Measurements from ENCODE around the gene PRR23E. TPM values are rescaled to one million over a fixed set of nuclear protein-coding genes. Genes with fewer than 3 reads are reported as not detected.

PRR23E gene
- total RNA-seq, 1 donor from 2014 or later: not detected

DNA sequence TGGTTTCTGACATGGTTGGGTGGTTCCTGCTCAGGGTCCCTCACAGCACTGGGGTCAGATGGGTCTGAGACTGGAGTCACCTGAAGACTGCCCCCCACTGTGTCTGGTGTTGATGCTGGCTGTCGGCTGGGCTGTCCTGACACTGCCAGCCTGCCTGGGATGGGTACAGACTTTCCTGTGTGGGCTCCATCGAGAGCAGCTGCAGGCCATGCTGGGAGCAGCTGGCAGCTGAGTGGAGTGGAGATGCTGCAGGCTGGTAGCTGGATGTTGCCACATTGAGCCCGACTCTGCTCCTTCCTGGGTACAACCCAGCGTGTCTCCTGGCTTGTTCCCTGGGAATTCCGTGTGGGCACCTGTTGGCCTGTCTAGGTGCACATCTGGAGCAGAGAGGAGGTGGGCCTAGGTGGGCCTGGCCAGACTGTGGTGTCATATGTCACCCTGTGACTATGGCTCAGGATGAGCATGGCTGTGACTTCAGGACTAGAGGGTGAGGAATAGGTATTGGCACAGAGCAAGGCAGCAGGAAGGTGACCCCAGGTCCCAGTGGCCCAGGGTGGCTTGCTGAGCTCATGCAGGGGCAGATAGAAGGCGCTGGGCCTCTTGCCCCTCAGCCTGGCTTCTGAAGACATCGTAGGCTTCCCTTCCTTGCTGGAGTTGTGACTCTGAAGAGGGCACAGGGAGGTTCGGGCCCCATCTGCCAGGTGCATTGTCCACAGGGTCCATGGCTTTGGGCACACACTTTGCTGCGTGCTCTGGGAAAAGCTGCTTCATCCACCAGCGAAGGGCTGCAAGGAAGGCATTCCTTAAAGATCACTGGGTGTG lies 40.0 kb upstream of the PRR23E start:
- Mint-ChIP-seq H3K36me3 (ENCODE audit: unreplicated experiment) (no peaks in the 10 kb centered on the region), H3K9me3 (ENCODE audit: unreplicated experiment) (no peaks in the 10 kb centered on the region), H3K27ac (ENCODE audit: unreplicated experiment) (no peak overlapping the region), H3K27me3 (ENCODE audit: unreplicated experiment) (peaks cover 5% of the 10 kb centered on the region), H3K4me3 (ENCODE audit: unreplicated experiment) (no peak overlapping the region), H3K4me1 (ENCODE audit: unreplicated experiment) (no peaks in the 10 kb centered on the region)
- DNase-seq (ENCODE audit: extremely low spot score, unreplicated experiment): no peak
- TF ChIP-seq, protein P1, sequence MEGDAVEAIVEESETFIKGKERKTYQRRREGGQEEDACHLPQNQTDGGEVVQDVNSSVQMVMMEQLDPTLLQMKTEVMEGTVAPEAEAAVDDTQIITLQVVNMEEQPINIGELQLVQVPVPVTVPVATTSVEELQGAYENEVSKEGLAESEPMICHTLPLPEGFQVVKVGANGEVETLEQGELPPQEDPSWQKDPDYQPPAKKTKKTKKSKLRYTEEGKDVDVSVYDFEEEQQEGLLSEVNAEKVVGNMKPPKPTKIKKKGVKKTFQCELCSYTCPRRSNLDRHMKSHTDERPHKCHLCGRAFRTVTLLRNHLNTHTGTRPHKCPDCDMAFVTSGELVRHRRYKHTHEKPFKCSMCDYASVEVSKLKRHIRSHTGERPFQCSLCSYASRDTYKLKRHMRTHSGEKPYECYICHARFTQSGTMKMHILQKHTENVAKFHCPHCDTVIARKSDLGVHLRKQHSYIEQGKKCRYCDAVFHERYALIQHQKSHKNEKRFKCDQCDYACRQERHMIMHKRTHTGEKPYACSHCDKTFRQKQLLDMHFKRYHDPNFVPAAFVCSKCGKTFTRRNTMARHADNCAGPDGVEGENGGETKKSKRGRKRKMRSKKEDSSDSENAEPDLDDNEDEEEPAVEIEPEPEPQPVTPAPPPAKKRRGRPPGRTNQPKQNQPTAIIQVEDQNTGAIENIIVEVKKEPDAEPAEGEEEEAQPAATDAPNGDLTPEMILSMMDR (IDR thresholded peaks at IDR 0.05): no peak

DNA sequence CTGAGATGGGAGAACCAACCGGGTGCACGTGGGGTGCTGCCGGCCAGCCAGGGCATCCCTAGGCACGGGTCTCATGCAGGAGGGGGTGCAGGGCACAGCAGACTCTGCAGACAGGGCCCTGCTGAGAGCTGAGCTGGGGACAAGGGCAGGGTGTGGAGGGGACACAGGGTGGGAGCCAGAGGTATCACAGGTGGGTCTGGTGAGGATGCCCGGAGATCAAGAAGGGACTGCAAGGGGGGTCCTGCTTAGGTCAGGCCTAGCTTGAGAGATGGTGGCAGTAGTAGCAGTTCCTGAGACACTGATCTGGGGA lies 39.5 kb upstream of the PRR23E start:
- Mint-ChIP-seq H3K4me3 (ENCODE audit: unreplicated experiment) (no peak overlapping the region), H3K9me3 (ENCODE audit: unreplicated experiment) (no peaks in the 10 kb centered on the region), H3K27me3 (ENCODE audit: unreplicated experiment) (peaks cover 5% of the 10 kb centered on the region), H3K4me1 (ENCODE audit: unreplicated experiment) (no peaks in the 10 kb centered on the region), H3K27ac (ENCODE audit: unreplicated experiment) (no peak overlapping the region), H3K36me3 (ENCODE audit: unreplicated experiment) (no peaks in the 10 kb centered on the region)
- TF ChIP-seq, protein P1 (IDR thresholded peaks at IDR 0.05): no peak
- no peak for DNase-seq (ENCODE audit: extremely low spot score, unreplicated experiment)

DNA sequence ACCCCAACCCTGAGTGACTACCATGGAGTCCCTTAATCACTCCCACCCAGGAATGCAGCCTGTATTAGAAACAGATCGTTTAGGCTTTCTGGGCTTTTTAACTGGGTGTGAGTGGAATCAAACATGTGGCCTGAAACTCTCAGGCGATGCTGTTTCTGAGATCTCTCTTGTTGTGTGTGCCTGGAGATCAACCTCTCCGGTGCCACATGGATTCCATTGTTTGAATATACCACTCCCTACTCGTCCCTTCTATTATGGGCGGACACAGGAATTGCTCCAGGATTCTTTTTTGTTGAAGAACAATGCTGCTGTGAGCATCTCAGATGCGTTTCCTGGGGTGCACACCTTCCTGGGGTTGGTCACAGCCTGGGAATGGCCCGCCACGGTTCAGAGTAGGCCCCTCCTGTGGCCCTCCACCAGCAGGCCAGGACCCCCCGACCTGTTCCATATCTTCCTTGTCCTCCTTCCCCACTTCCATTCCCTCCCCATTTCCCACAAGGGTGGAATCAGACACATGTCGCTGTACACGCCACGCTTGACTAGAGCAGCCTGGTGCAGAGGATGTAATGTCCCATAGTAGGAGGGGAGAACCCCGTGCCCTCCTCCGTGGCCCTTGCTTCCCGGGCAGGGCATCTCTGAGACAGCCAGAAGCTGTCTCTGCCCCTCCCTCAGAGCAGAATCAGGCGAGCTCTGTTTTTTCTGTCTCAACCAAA lies 36.4 kb upstream of the PRR23E start:
- Mint-ChIP-seq H3K27ac (ENCODE audit: unreplicated experiment) (no peak overlapping the region), H3K9me3 (ENCODE audit: unreplicated experiment) (no peaks in the 10 kb centered on the region), H3K4me1 (ENCODE audit: unreplicated experiment) (no peaks in the 10 kb centered on the region), H3K4me3 (ENCODE audit: unreplicated experiment) (no peak overlapping the region), H3K36me3 (ENCODE audit: unreplicated experiment) (no peaks in the 10 kb centered on the region), H3K27me3 (ENCODE audit: unreplicated experiment) (no peaks in the 10 kb centered on the region)
- TF ChIP-seq, protein P1 (IDR thresholded peaks at IDR 0.05): no peak
- DNase-seq (ENCODE audit: extremely low spot score, unreplicated experiment): no peak

DNA sequence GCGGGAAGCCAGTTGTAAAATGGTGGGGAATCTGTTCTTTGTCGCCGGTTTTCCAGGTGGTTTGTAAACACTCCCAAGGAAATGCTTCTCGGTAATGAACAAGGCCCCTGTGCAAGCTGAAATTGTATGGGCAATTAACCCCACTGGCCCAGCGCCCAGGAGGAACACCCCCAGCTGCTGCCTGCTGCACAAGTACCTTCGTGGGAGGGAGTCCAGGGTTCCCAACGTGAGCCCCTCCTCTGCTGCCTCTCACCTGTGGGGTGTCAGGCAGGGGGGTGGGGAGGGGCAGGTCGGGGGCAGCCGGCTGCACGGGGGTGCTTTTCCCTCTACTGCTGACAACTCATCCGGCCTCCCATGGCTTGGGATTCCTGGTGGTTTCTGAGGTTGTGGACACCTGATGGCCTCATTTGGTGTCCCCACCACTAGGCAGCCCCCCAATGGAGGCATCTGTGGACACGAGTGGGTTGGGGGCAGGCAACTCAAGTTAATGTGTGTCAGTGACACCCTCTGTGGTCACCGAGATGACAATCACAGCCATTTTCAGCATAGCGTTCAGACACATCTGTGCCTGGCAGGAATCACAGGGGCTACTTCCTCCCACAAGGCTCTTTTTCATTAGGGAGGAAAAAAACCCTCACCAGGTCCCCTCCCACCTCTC lies 35.6 kb upstream of the PRR23E start:
- TF ChIP-seq, protein P1 (IDR thresholded peaks at IDR 0.05): no peak
- H3K4me1 Mint-ChIP-seq (ENCODE audit: unreplicated experiment): no peaks in the 10 kb centered on the region
- no peak overlapping the region for H3K4me3 Mint-ChIP-seq (ENCODE audit: unreplicated experiment)
- no peak for DNase-seq (ENCODE audit: extremely low spot score, unreplicated experiment)
- H3K36me3 Mint-ChIP-seq (ENCODE audit: unreplicated experiment): no peaks in the 10 kb centered on the region
- H3K27me3 Mint-ChIP-seq (ENCODE audit: unreplicated experiment): no peaks in the 10 kb centered on the region
- H3K9me3 Mint-ChIP-seq (ENCODE audit: unreplicated experiment): no peaks in the 10 kb centered on the region
- H3K27ac Mint-ChIP-seq (ENCODE audit: unreplicated experiment): no peak overlapping the region

Measured in osteocyte (in vitro differentiated cells).